ENCODE data around the gene CCL7.
"Not testable (repeated sequence)": the region's sequence is repeated elsewhere in the genome, so short reads cannot be mapped to it uniquely, and the experiment has no call there.

Gene CCL7

GRCh38 chr17:34269969-34270368 is at the start of gene CCL7:
TSS of gene CCL7 (plus strand) at chr17:34270221. CDS start at chr17:34270291, 70 bp downstream.
- DNase-seq, result no peak

- DNase-seq, result no peak
Observed at GRCh38 chr17:34220752-34221395, 49.1 kb upstream of the CCL7 start.

GRCh38 chr17:34221411-34221810 is 48.6 kb upstream of the CCL7 start:
- no peak for DNase-seq

- DNase-seq, result no peak
Observed at GRCh38 chr17:34222722-34223497, 47.1 kb upstream of the CCL7 start.

- DNase-seq, result no peak
Observed at GRCh38 chr17:34225046-34225445, 45.0 kb upstream of the CCL7 start.

- peak; percentile 42 for DNase-seq
Observed at GRCh38 chr17:34226011-34226743, 43.8 kb upstream of the CCL7 start.

GRCh38 chr17:34226744-34227034 is 43.3 kb upstream of the CCL7 start:
- no peak for DNase-seq

GRCh38 chr17:34227293-34227692 is 42.7 kb upstream of the CCL7 start:
- not testable (repeated sequence) for DNase-seq

GRCh38 chr17:34227707-34228106 is 42.3 kb upstream of the CCL7 start:
- DNase-seq, result no peak

- no peak for DNase-seq
Observed at GRCh38 chr17:34228781-34229180, 41.2 kb upstream of the CCL7 start.

GRCh38 chr17:34230342-34230741 is 39.7 kb upstream of the CCL7 start:
- DNase-seq, result no peak

- no peak for DNase-seq
Observed at GRCh38 chr17:34234616-34235015, 35.4 kb upstream of the CCL7 start.

GRCh38 chr17:34235389-34236028 is 34.5 kb upstream of the CCL7 start:
- DNase-seq, result no peak

- no peak for DNase-seq
Observed at GRCh38 chr17:34236281-34236892, 33.6 kb upstream of the CCL7 start.

- DNase-seq, result no peak
Observed at GRCh38 chr17:34237458-34237857, 32.6 kb upstream of the CCL7 start.

- DNase-seq, result no peak
Observed at GRCh38 chr17:34241062-34241461, 29.0 kb upstream of the CCL7 start.

GRCh38 chr17:34242587-34243363 is 27.2 kb upstream of the CCL7 start:
- no peak for DNase-seq

- DNase-seq, result no peak
Observed at GRCh38 chr17:34243364-34244320, 26.4 kb upstream of the CCL7 start.

- DNase-seq, result no peak
Observed at GRCh38 chr17:34245351-34245905, 24.6 kb upstream of the CCL7 start.

- DNase-seq, result no peak
Observed at GRCh38 chr17:34246446-34246845, 23.6 kb upstream of the CCL7 start.

- DNase-seq, result no peak
Observed at GRCh38 chr17:34246881-34247280, 23.1 kb upstream of the CCL7 start.
